Inflammatory macrophage (primary cell): ENCODE results near the gene SLIT1.

Experiments
- DNase-seq, 2 donors: peaks; one replicate each; pipeline ENCODE4 v3.0.0-alpha.2; 2020 to 2022

SLIT1 gene

GRCh38 chr10:97061423-97061822 is 124.3 kb downstream of the SLIT1 start:
- DNase-seq, result no peak

- no peak for DNase-seq
Measured at GRCh38 chr10:97060441-97061084, 125.2 kb downstream of the SLIT1 start.

- DNase-seq, result no peak
Measured at GRCh38 chr10:97059872-97060205, 125.9 kb downstream of the SLIT1 start.

GRCh38 chr10:97059006-97059871 is 126.5 kb downstream of the SLIT1 start:
- no peak for DNase-seq

GRCh38 chr10:97058521-97058920 is 127.2 kb downstream of the SLIT1 start:
- no peak for DNase-seq

GRCh38 chr10:97057491-97058235 is 128.1 kb downstream of the SLIT1 start:
- no peak for DNase-seq

GRCh38 chr10:97056003-97056630 is 129.6 kb downstream of the SLIT1 start:
- no peak for DNase-seq

- DNase-seq, result no peak
Measured at GRCh38 chr10:97053276-97053675, 132.5 kb downstream of the SLIT1 start.

GRCh38 chr10:97050956-97051496 is 134.7 kb downstream of the SLIT1 start:
- DNase-seq, result no peak

GRCh38 chr10:97050205-97050745 is 135.5 kb downstream of the SLIT1 start:
- no peak for DNase-seq

GRCh38 chr10:97049670-97050069 is 136.1 kb downstream of the SLIT1 start:
- no peak for DNase-seq

- DNase-seq, result no peak
Measured at GRCh38 chr10:97048649-97049427, 136.9 kb downstream of the SLIT1 start.

GRCh38 chr10:97047788-97048187 is 138.0 kb downstream of the SLIT1 start:
- DNase-seq, result no peak

- no peak for DNase-seq
Measured at GRCh38 chr10:97047083-97047736, 138.5 kb downstream of the SLIT1 start.

GRCh38 chr10:97046456-97047082 is 139.2 kb downstream of the SLIT1 start:
- DNase-seq, result no peak

GRCh38 chr10:97043563-97043855 is 142.2 kb downstream of the SLIT1 start:
- no peak for DNase-seq

GRCh38 chr10:97042716-97043562 is 142.8 kb downstream of the SLIT1 start:
- no peak for DNase-seq

- DNase-seq, result no peak
Measured at GRCh38 chr10:97042081-97042480, 143.7 kb downstream of the SLIT1 start.

- DNase-seq, result no peak
Measured at GRCh38 chr10:97040706-97041105, 145.1 kb downstream of the SLIT1 start.

GRCh38 chr10:97040248-97040584 is 145.5 kb downstream of the SLIT1 start:
- DNase-seq, result no peak
